Astrocyte (in vitro differentiated cells and primary cell): ENCODE results near the gene ZBED5.

ENCODE experiments used
- CTCF ChIP-seq: IDR thresholded peaks from 2 replicates; pipeline ENCODE4 v1.5.1; 2011; ENCODE audit warnings: low read depth, mild to moderate bottlenecking, inconsistent platforms, low read length, moderate library complexity; ENCODE audit not compliant: insufficient read depth
- EZH2 ChIP-seq: IDR thresholded peaks from 2 replicates; pipeline ENCODE4 v1.6.1; 2012; ENCODE audit warnings: mild to moderate bottlenecking, low read length, inconsistent platforms; ENCODE audit not compliant: insufficient read depth

DNA sequence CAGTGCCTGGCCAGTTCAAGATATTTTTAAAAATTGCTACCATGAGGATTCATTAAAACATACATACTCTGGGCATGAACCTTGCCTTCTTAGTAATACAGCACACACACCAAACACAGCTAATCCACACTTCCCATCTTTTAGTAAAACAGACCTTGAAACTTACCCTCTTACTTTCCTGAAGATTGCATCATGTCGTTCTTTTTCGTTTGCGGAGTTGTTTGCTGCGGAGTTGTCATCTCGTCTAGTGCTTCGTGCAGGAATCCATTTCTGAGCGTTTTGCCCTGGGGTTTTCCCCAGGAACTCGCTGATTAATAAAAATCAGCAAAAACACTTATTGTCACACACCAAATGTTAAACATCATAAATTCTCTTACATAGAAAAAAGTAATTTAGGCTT, 52.1 kb downstream of the ZBED5 start:
- TF ChIP-seq CTCF (no peak), EZH2 (no peak)
